HepG2 (cell line): ENCODE data around the gene ARHGEF40. TPM values are rescaled to one million over a fixed set of nuclear protein-coding genes. Genes with fewer than 3 reads are reported as not detected.

ENCODE experiments used
- BHLHE40 ChIP-seq: IDR thresholded peaks from 2 replicates; pipeline ENCODE4 v1.6.1; 2011; ENCODE audit warnings: low read length, improper control_type of control experiment
- CBX1 ChIP-seq: IDR thresholded peaks from one replicate; pipeline ENCODE4 v1.6.1; 2016; ENCODE audit warnings: antibody characterized with exemption, low read depth
- CBX5 ChIP-seq: sonication (generic); formaldehyde crosslinking; IDR thresholded peaks from 2 replicates; pipeline ENCODE4 v1.4.0; 2020; ENCODE audit warnings: missing genetic modification reagents, borderline replicate concordance
- ELF1 ChIP-seq: sonication (generic); formaldehyde crosslinking; IDR thresholded peaks from 2 replicates; pipeline ENCODE4 v1.4.0; 2020; ENCODE audit warnings: missing genetic modification reagents
- HOXA3 ChIP-seq: sonication (generic); formaldehyde crosslinking; IDR thresholded peaks from 2 replicates; pipeline ENCODE4 v1.5.0; 2020; ENCODE audit warnings: missing genetic modification reagents
- JDP2 ChIP-seq: sonication (generic); formaldehyde crosslinking; IDR thresholded peaks from 2 replicates; pipeline ENCODE4 v1.8.1; 2022; ENCODE audit warnings: missing genetic modification reagents, borderline replicate concordance
- NCOA5 ChIP-seq: sonication (generic); formaldehyde crosslinking; IDR thresholded peaks from 2 replicates; pipeline ENCODE4 v1.4.0; 2020; ENCODE audit warnings: missing genetic modification reagents
- NFKBIZ ChIP-seq: IDR thresholded peaks from 2 replicates; pipeline ENCODE4 v1.6.1; 2018; ENCODE audit warnings: missing genetic modification reagents, missing compliant biosample characterization
- REST ChIP-seq, 2 experiments: IDR thresholded peaks; 2 replicates each; pipeline ENCODE4 v1.6.1; 2011 to 2012; ENCODE audit warnings: low read length in 2 of 2, borderline replicate concordance in 1 of 2, low read depth in 1 of 2, mild to moderate bottlenecking in 1 of 2, moderate library complexity in 1 of 2
- ZNF296 ChIP-seq: sonication (generic); formaldehyde crosslinking; conservative IDR thresholded peaks from 2 replicates; pipeline ENCODE4 v1.5.0; 2020; ENCODE audit warnings: mild to moderate bottlenecking, missing genetic modification reagents
- ZNF414 ChIP-seq: sonication (generic); formaldehyde crosslinking; IDR thresholded peaks from 2 replicates; pipeline ENCODE4 v1.5.0; 2020; ENCODE audit warnings: missing genetic modification reagents
- ZNF678 ChIP-seq: sonication (generic); formaldehyde crosslinking; IDR thresholded peaks from 2 replicates; pipeline ENCODE4 v1.4.0; 2020; ENCODE audit warnings: mild to moderate bottlenecking, missing genetic modification reagents
- ZSCAN31 ChIP-seq: sonication (generic); formaldehyde crosslinking; IDR thresholded peaks from 2 replicates; pipeline ENCODE4 v1.5.0; 2020; ENCODE audit warnings: low read depth, mild to moderate bottlenecking, missing genetic modification reagents
- polyA plus RNA-seq, 8 experiments: library from polyadenylated mRNA; depleted of rRNA in 3 of 8; stranded (reverse) in 7 of 8; unstranded in 1 of 8; fragments of >200 nt; fragmentation: Illumina TruSeq in 4 of 8; extraction: Trizol in 4 of 8; gene quantifications; 2 replicates each; pipeline versions ENCODE4 v1.2.1 to v1.2.3, GENCODE V29; 2011 to 2016; ENCODE audit warnings: low read depth in 4 of 8, missing spikeins in 1 of 8, mixed read lengths in 1 of 8; ENCODE audit not compliant: insufficient read depth in 1 of 8
- total RNA-seq, 5 experiments: library from RNA; depleted of rRNA; stranded (reverse); fragments of >200 nt; fragmentation: Illumina TruSeq; extraction: Trizol; gene quantifications; 2 replicates each; pipeline ENCODE4 v1.2.3, GENCODE V29; 2016; ENCODE audit warnings: low read depth in 1 of 5
- TF ChIP-seq, protein P1 (sequence below): sonication (generic); formaldehyde crosslinking; IDR thresholded peaks from 2 replicates; pipeline ENCODE4 v1.8.1; 2023; ENCODE audit warnings: mild to moderate bottlenecking, inconsistent platforms, moderate library complexity, missing genetic modification reagents, borderline replicate concordance
- TF ChIP-seq, protein P2 (sequence below): sonication (generic); formaldehyde crosslinking; IDR thresholded peaks from 2 replicates; pipeline ENCODE4 v1.5.1; 2020; ENCODE audit warnings: mild to moderate bottlenecking, missing genetic modification reagents, moderate library complexity
- TF ChIP-seq, protein P3 (sequence below): sonication (generic); formaldehyde crosslinking; IDR thresholded peaks from 2 replicates; pipeline ENCODE4 v1.5.0; 2020; ENCODE audit warnings: missing genetic modification reagents
- TF ChIP-seq, protein P4 (sequence below): sonication (generic); formaldehyde crosslinking; IDR thresholded peaks from 2 replicates; pipeline ENCODE4 v1.5.0; 2020; ENCODE audit warnings: missing genetic modification reagents, mild to moderate bottlenecking, borderline replicate concordance

Gene ARHGEF40
- total and polyA plus RNA-seq, 2 of the 13 experiments (the other 11 are each of a cell fraction or from before 2014, with no cell fraction given) = 28.1 to 78.1 TPM

- TF ChIP-seq ZNF414 (CRISPR knock-in tag) (peak; percentile 73; the same call in 1 of the 2 replicates), ZSCAN31 (0 out of 2 replicates have a peak, but pooled peaks have one; percentile 16), CBX5 (peak; percentile 25; the same call in 1 of the 2 replicates), ZNF296 (CRISPR knock-in tag) (no peak), JDP2 (no peak), NCOA5 (CRISPR knock-in tag) (no peak), CBX1 (no peak), ELF1 (CRISPR knock-in tag) (peak; percentile 67; the same call in 1 of the 2 replicates), BHLHE40 (peak; percentile 60; the same call in 1 of the 2 replicates), ZNF678 (CRISPR knock-in tag) (no peak; the same call in 1 of the 2 replicates), HOXA3 (CRISPR knock-in tag) (peak; percentile 90), NFKBIZ (no peak; the same call in 1 of the 2 replicates), REST (IDR thresholded peaks at IDR 0.05; ENCODE audit: borderline replicate concordance in 1 of 2, low read depth in 1 of 2, low read length in 2 of 2) (peak in 1 of 2 experiments; percentile 76; a peak in 1 of 4 replicates)
- TF ChIP-seq, protein P1, sequence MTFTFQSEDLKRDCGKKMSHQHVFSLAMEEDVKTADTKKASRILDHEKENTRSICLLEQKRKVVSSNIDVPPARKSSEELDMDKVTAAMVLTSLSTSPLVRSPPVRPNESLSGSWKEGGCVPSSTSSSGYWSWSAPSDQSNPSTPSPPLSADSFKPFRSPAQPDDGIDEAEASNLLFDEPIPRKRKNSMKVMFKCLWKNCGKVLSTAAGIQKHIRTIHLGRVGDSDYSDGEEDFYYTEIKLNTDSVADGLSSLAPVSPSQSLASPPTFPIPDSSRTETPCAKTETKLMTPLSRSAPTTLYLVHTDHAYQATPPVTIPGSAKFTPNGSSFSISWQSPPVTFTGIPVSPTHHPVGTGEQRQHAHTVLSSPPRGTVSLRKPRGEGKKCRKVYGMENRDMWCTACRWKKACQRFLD (CRISPR knock-in tag) = no peak
- TF ChIP-seq, protein P2, sequence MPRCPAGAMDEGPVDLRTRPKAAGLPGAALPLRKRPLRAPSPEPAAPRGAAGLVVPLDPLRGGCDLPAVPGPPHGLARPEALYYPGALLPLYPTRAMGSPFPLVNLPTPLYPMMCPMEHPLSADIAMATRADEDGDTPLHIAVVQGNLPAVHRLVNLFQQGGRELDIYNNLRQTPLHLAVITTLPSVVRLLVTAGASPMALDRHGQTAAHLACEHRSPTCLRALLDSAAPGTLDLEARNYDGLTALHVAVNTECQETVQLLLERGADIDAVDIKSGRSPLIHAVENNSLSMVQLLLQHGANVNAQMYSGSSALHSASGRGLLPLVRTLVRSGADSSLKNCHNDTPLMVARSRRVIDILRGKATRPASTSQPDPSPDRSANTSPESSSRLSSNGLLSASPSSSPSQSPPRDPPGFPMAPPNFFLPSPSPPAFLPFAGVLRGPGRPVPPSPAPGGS (CRISPR knock-in tag) = no peak
- TF ChIP-seq, protein P3, sequence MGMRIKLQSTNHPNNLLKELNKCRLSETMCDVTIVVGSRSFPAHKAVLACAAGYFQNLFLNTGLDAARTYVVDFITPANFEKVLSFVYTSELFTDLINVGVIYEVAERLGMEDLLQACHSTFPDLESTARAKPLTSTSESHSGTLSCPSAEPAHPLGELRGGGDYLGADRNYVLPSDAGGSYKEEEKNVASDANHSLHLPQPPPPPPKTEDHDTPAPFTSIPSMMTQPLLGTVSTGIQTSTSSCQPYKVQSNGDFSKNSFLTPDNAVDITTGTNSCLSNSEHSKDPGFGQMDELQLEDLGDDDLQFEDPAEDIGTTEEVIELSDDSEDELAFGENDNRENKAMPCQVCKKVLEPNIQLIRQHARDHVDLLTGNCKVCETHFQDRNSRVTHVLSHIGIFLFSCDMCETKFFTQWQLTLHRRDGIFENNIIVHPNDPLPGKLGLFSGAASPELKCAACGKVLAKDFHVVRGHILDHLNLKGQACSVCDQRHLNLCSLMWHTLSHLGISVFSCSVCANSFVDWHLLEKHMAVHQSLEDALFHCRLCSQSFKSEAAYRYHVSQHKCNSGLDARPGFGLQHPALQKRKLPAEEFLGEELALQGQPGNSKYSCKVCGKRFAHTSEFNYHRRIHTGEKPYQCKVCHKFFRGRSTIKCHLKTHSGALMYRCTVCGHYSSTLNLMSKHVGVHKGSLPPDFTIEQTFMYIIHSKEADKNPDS = 0 out of 2 replicates have a peak, but pooled peaks have one; percentile 35
- TF ChIP-seq, protein P4, sequence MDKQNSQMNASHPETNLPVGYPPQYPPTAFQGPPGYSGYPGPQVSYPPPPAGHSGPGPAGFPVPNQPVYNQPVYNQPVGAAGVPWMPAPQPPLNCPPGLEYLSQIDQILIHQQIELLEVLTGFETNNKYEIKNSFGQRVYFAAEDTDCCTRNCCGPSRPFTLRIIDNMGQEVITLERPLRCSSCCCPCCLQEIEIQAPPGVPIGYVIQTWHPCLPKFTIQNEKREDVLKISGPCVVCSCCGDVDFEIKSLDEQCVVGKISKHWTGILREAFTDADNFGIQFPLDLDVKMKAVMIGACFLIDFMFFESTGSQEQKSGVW (CRISPR knock-in tag) = no peak
Measured at GRCh38 chr14:21054123-21054767, 15.9 kb upstream of the ARHGEF40 start (continued).
